ENCODE data around the gene RALGPS2.

Gene RALGPS2

GRCh38 chr1:178870944-178871343, 145.9 kb downstream of the RALGPS2 start, which contains the start of gene ANGPTL1 (continued):
- TF ChIP-seq, protein P1, sequence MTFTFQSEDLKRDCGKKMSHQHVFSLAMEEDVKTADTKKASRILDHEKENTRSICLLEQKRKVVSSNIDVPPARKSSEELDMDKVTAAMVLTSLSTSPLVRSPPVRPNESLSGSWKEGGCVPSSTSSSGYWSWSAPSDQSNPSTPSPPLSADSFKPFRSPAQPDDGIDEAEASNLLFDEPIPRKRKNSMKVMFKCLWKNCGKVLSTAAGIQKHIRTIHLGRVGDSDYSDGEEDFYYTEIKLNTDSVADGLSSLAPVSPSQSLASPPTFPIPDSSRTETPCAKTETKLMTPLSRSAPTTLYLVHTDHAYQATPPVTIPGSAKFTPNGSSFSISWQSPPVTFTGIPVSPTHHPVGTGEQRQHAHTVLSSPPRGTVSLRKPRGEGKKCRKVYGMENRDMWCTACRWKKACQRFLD (tag by site-specific recombination; IDR thresholded peaks at IDR 0.05) = no peak
- no peak for TF ChIP-seq ZSCAN23 (tag by site-specific recombination; IDR thresholded peaks at IDR 0.05)
- TF ChIP-seq ZNF624 (tag by site-specific recombination; IDR thresholded peaks at IDR 0.05) = no peak
- no peak for TF ChIP-seq ZNF175 (tag by site-specific recombination; IDR thresholded peaks at IDR 0.05)
- no peak for TF ChIP-seq ZNF132 (tag by site-specific recombination; IDR thresholded peaks at IDR 0.05; ENCODE audit: borderline replicate concordance)
- no peak for TF ChIP-seq ZNF114 (tag by site-specific recombination; IDR thresholded peaks at IDR 0.05)
- TF ChIP-seq ZNF548 (tag by site-specific recombination; IDR thresholded peaks at IDR 0.05) = no peak
- TF ChIP-seq ZNF169 (tag by site-specific recombination; IDR thresholded peaks at IDR 0.05) = no peak
- peak; percentile 21; the same call in 1 of the 2 replicates for TF ChIP-seq SP3 (tag by site-specific recombination; IDR thresholded peaks at IDR 0.05)
- TF ChIP-seq MEIS1 (CRISPR knock-in tag; IDR thresholded peaks at IDR 0.05; ENCODE audit: borderline replicate concordance) = no peak
- TF ChIP-seq ZNF561 (tag by site-specific recombination; IDR thresholded peaks at IDR 0.05; ENCODE audit: borderline replicate concordance) = no peak
- 0 out of 2 replicates have a peak, but pooled peaks have one; percentile 20 for TF ChIP-seq ZBTB17 (tag by site-specific recombination; IDR thresholded peaks at IDR 0.05)
- TF ChIP-seq, protein P2, sequence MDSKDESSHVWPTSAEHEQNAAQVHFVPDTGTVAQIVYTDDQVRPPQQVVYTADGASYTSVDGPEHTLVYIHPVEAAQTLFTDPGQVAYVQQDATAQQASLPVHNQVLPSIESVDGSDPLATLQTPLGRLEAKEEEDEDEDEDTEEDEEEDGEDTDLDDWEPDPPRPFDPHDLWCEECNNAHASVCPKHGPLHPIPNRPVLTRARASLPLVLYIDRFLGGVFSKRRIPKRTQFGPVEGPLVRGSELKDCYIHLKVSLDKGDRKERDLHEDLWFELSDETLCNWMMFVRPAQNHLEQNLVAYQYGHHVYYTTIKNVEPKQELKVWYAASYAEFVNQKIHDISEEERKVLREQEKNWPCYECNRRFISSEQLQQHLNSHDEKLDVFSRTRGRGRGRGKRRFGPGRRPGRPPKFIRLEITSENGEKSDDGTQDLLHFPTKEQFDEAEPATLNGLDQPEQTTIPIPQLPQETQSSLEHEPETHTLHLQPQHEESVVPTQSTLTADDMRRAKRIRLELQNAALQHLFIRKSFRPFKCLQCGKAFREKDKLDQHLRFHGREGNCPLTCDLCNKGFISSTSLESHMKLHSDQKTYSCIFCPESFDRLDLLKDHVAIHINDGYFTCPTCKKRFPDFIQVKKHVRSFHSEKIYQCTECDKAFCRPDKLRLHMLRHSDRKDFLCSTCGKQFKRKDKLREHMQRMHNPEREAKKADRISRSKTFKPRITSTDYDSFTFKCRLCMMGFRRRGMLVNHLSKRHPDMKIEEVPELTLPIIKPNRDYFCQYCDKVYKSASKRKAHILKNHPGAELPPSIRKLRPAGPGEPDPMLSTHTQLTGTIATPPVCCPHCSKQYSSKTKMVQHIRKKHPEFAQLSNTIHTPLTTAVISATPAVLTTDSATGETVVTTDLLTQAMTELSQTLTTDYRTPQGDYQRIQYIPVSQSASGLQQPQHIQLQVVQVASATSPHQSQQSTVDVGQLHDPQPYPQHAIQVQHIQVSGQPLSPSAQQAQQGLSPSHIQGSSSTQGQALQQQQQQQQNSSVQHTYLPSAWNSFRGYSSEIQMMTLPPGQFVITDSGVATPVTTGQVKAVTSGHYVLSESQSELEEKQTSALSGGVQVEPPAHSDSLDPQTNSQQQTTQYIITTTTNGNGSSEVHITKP (tag by site-specific recombination; IDR thresholded peaks at IDR 0.05) = peak; percentile 56; the same call in 1 of the 2 replicates
- TF ChIP-seq SP7 (tag by site-specific recombination; IDR thresholded peaks at IDR 0.05) = 0 out of 2 replicates have a peak, but pooled peaks have one; percentile 17
- no peak for TF ChIP-seq ZBTB8A (tag by site-specific recombination; IDR thresholded peaks at IDR 0.05)
- TF ChIP-seq, protein P3, sequence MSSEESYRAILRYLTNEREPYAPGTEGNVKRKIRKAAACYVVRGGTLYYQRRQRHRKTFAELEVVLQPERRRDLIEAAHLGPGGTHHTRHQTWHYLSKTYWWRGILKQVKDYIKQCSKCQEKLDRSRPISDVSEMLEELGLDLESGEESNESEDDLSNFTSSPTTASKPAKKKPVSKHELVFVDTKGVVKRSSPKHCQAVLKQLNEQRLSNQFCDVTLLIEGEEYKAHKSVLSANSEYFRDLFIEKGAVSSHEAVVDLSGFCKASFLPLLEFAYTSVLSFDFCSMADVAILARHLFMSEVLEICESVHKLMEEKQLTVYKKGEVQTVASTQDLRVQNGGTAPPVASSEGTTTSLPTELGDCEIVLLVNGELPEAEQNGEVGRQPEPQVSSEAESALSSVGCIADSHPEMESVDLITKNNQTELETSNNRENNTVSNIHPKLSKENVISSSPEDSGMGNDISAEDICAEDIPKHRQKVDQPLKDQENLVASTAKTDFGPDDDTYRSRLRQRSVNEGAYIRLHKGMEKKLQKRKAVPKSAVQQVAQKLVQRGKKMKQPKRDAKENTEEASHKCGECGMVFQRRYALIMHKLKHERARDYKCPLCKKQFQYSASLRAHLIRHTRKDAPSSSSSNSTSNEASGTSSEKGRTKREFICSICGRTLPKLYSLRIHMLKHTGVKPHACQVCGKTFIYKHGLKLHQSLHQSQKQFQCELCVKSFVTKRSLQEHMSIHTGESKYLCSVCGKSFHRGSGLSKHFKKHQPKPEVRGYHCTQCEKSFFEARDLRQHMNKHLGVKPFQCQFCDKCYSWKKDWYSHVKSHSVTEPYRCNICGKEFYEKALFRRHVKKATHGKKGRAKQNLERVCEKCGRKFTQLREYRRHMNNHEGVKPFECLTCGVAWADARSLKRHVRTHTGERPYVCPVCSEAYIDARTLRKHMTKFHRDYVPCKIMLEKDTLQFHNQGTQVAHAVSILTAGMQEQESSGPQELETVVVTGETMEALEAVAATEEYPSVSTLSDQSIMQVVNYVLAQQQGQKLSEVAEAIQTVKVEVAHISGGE (tag by site-specific recombination; conservative IDR thresholded peaks at IDR 0.05; ENCODE audit: low read depth) = no peak
- TF ChIP-seq ZBTB7A (tag by site-specific recombination; IDR thresholded peaks at IDR 0.05; ENCODE audit: low read depth) = no peak
- TF ChIP-seq ZNF521 (tag by site-specific recombination; IDR thresholded peaks at IDR 0.05) = no peak
- TF ChIP-seq ZFHX2 (tag by site-specific recombination; conservative IDR thresholded peaks at IDR 0.05) = peak; percentile 72
- TF ChIP-seq ZNF426 (tag by site-specific recombination; IDR thresholded peaks at IDR 0.05) = no peak
- no peak for TF ChIP-seq ZNF148 (tag by site-specific recombination; IDR thresholded peaks at IDR 0.05; ENCODE audit: borderline replicate concordance)

Measured in HEK293 (cell line).